ENCODE results near the gene ANXA11.

DNA sequence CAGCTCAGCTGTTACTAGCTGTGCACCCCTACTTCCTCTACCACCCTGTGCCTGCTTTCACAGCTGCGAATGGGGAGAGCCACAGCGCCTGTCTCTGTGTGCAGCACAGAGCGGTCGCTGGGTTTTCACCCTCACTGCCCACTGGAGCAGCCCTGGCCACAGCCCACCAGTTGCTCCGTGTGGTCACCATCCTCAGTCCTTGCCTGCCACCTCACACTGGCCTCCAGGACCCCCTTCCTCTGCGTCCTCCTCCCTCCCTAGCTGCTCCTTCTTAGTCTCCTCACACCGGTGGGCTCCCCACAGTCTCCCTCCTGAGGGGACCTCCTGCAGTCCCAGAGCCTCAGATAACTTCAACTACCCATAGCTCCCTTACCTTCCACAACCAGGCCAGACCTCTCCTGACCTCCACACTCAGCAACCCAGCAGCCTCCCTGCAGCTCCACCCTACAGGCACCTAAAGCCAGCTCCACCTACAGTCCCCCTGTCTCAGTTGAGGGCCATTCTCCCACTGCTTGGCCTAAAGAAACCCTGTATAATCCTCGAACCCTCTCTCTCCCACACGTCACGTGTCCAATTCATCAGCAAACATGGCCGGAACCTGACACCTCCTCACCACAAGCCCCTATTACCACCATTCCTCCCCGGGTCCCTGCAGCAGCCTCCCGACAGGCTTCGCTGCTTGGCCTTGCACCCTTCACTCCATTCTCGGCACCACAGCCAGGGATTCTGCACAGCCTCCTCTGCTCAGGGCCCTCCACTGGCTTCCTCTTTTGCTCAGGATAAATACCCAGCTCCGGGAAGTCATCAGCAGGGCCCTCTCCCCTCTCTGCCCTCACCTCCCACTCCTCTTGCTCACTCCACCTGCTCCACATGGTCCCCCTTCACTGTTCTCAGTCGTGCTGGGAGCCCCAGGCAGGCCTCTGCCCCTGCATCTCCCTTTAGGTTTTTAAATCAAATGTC, 44.7 kb downstream of the ANXA11 start:
- no peak for TF ChIP-seq JUND (IDR thresholded peaks at IDR 0.05; ENCODE audit: low read length)
- no peak for TF ChIP-seq SP2 (IDR thresholded peaks at IDR 0.05; ENCODE audit: low read length)
- TF ChIP-seq, protein P1, sequence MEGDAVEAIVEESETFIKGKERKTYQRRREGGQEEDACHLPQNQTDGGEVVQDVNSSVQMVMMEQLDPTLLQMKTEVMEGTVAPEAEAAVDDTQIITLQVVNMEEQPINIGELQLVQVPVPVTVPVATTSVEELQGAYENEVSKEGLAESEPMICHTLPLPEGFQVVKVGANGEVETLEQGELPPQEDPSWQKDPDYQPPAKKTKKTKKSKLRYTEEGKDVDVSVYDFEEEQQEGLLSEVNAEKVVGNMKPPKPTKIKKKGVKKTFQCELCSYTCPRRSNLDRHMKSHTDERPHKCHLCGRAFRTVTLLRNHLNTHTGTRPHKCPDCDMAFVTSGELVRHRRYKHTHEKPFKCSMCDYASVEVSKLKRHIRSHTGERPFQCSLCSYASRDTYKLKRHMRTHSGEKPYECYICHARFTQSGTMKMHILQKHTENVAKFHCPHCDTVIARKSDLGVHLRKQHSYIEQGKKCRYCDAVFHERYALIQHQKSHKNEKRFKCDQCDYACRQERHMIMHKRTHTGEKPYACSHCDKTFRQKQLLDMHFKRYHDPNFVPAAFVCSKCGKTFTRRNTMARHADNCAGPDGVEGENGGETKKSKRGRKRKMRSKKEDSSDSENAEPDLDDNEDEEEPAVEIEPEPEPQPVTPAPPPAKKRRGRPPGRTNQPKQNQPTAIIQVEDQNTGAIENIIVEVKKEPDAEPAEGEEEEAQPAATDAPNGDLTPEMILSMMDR (IDR thresholded peaks at IDR 0.05; ENCODE audit: control extremely low read depth in 1 of 3, insufficient read depth in 1 of 3, low read depth in 1 of 3, low read length in 3 of 3) = no peak
- no peak for TF ChIP-seq EZH2 (IDR thresholded peaks at IDR 0.05; ENCODE audit: low read depth, low read length, severe bottlenecking)
- no peak for TF ChIP-seq GABPA (IDR thresholded peaks at IDR 0.05; ENCODE audit: borderline replicate concordance, insufficient read depth, low read length)
- TF ChIP-seq, protein P2, sequence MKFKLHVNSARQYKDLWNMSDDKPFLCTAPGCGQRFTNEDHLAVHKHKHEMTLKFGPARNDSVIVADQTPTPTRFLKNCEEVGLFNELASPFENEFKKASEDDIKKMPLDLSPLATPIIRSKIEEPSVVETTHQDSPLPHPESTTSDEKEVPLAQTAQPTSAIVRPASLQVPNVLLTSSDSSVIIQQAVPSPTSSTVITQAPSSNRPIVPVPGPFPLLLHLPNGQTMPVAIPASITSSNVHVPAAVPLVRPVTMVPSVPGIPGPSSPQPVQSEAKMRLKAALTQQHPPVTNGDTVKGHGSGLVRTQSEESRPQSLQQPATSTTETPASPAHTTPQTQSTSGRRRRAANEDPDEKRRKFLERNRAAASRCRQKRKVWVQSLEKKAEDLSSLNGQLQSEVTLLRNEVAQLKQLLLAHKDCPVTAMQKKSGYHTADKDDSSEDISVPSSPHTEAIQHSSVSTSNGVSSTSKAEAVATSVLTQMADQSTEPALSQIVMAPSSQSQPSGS (IDR thresholded peaks at IDR 0.05; ENCODE audit: low read length) = no peak
- TF ChIP-seq YY1 (IDR thresholded peaks at IDR 0.05; ENCODE audit: low read depth, low read length) = no peak
- TF ChIP-seq, protein P3, sequence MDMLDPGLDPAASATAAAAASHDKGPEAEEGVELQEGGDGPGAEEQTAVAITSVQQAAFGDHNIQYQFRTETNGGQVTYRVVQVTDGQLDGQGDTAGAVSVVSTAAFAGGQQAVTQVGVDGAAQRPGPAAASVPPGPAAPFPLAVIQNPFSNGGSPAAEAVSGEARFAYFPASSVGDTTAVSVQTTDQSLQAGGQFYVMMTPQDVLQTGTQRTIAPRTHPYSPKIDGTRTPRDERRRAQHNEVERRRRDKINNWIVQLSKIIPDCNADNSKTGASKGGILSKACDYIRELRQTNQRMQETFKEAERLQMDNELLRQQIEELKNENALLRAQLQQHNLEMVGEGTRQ (IDR thresholded peaks at IDR 0.05; ENCODE audit: low read length) = no peak
- no peak for TF ChIP-seq RAD21 (IDR thresholded peaks at IDR 0.05 in 1 of 2, conservative IDR thresholded peaks at IDR 0.05 in 1 of 2; ENCODE audit: low read depth in 2 of 2, low read length in 2 of 2)
- TF ChIP-seq SIN3A (conservative IDR thresholded peaks at IDR 0.05 in 1 of 2, IDR thresholded peaks at IDR 0.05 in 1 of 2; ENCODE audit: low read depth in 1 of 2, low read length in 2 of 2) = no peak
- TF ChIP-seq FOSL1 (IDR thresholded peaks at IDR 0.05; ENCODE audit: insufficient read depth, low read depth, low read length) = no peak
- no peak for TF ChIP-seq EP300 (IDR thresholded peaks at IDR 0.05; ENCODE audit: borderline replicate concordance in 1 of 2, low read depth in 2 of 2, low read length in 2 of 2)
- TF ChIP-seq MAFK (IDR thresholded peaks at IDR 0.05; ENCODE audit: low read depth, low read length) = no peak
